ENCODE measurements around the gene CDC42EP3.
A peak's percentile ranks its signal among the peaks of the same experiment; 100 is the strongest.

Gene CDC42EP3

GRCh38 chr2:37683921-37684780 lies 12.7 kb upstream of the CDC42EP3 start:
- peak; percentile 67 for DNase-seq (ENCODE audit: low spot score)

GRCh38 chr2:37683241-37683640 lies 11.8 kb upstream of the CDC42EP3 start:
- DNase-seq (ENCODE audit: low spot score): no peak

GRCh38 chr2:37682473-37682872 lies 11.0 kb upstream of the CDC42EP3 start:
- no peak for DNase-seq (ENCODE audit: low spot score)

- no peak for DNase-seq (ENCODE audit: low spot score)
These were observed 10.1 kb upstream of the CDC42EP3 start for GRCh38 chr2:37681587-37681986.

DNA sequence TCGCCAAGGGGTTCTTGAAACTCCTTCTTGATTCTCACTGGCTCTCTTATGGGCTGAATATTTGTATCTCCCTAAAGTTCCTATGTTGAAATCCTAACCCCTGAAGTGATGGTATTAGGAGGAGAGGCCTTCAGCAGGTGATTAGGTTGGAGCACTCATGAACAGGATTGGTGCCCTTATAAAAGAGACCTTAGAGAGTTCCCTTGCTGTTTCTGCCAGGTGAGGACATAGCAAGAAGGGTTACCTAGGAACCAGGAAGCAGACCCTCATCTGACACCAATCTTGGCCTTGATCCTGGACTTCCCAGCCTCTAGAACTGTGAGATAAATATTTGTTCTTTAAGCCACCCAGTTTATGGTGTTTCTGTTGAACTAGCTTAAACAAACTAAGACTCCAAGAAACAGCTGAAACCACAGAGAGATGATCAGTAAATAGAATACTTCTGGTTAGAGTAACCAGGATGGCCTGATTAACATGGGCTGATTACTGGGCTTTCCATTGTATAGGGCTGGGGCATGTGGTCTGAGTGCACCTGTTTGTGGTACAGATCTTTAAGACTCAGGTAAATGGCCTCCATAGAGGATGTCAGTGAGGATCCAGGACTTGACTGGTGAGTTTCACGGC lies 7.7 kb upstream of the CDC42EP3 start:
- DNase-seq (ENCODE audit: low spot score): no peak

DNA sequence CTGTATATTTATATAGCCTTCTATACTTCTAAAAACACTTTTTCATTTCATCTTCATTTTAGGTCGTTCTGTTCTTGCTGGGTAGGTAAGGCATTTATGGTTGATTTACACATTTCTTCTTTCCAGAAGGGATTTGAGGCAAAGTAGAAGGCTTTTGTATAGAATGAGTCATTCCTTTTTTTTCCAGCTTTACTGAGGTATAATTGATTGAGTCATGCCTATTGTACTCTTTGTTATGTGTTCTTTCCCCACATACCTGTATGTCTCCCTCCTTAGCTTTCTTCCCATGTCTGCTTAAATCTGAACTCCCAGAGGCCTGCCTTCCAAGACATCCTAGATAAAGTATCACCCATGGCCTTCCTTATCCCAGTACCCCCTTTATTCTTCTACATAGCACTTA lies 4.8 kb upstream of the CDC42EP3 start:
- DNase-seq (ENCODE audit: low spot score): no peak

GRCh38 chr2:37674946-37675345 lies 3.5 kb upstream of the CDC42EP3 start:
- no peak for DNase-seq (ENCODE audit: low spot score)

- DNase-seq (ENCODE audit: low spot score): no peak
These were observed 1.4 kb upstream of the CDC42EP3 start for GRCh38 chr2:37672870-37673184.

GRCh38 chr2:37672104-37672869 lies 845 bp upstream of the CDC42EP3 start:
- DNase-seq (ENCODE audit: low spot score): peak; percentile 72

GRCh38 chr2:37671816-37672103 lies 318 bp upstream of the CDC42EP3 start:
- DNase-seq (ENCODE audit: low spot score): no peak

GRCh38 chr2:37670378-37671008 lies 949 bp downstream of the CDC42EP3 start:
- DNase-seq (ENCODE audit: low spot score): no peak

DNA sequence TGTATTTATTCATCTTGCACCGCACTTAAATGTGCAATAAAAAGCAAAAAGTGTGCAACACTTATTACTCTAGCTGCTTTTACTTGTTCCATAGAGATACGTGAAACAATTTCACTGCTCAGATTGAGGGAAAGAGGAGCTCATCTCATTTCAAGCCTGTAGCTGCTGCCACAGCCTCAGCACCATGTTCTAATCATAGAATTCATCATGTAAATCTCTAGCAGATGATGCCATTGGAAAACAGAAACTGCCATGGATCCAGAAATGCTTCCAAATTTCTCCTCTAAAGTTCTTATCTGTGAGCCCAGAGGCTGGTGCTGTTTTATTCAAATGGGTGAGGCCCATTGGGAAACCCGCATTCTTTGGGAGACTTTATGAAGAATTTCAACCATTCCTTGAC lies 2.0 kb downstream of the CDC42EP3 start:
- no peak for DNase-seq (ENCODE audit: low spot score)

GRCh38 chr2:37667704-37668103 lies 3.7 kb downstream of the CDC42EP3 start:
- DNase-seq (ENCODE audit: low spot score): no peak

- no peak for DNase-seq (ENCODE audit: low spot score)
These were observed 4.7 kb downstream of the CDC42EP3 start for GRCh38 chr2:37666772-37667171.

- no peak for DNase-seq (ENCODE audit: low spot score)
These were observed 5.7 kb downstream of the CDC42EP3 start for GRCh38 chr2:37665604-37666362.

GRCh38 chr2:37665043-37665442 lies 6.4 kb downstream of the CDC42EP3 start:
- DNase-seq (ENCODE audit: low spot score): no peak

DNA sequence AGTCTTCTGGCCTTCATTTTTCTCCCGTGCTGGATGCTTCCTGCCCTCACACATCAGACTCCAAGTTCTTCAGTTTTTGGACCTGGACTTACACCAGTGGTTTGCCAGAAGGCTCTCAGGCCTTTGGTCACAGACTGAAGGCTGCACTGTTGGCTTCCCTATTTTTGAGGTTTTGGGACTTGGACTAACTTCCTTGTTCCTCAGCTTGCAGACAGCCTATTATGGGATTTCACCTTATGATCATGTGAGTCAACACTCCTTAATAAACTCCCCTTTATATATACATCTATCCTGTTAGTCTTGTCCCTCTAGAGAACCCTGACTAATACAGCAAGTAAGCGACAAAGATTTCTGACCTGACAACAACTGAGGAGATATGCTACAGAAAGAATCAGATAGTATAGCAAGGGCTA lies 7.2 kb downstream of the CDC42EP3 start:
- no peak for DNase-seq (ENCODE audit: low spot score)

- DNase-seq (ENCODE audit: low spot score): no peak
These were observed 8.1 kb downstream of the CDC42EP3 start for GRCh38 chr2:37663390-37663789.

GRCh38 chr2:37659723-37660122 lies 11.7 kb downstream of the CDC42EP3 start:
- no peak for DNase-seq (ENCODE audit: low spot score)

DNA sequence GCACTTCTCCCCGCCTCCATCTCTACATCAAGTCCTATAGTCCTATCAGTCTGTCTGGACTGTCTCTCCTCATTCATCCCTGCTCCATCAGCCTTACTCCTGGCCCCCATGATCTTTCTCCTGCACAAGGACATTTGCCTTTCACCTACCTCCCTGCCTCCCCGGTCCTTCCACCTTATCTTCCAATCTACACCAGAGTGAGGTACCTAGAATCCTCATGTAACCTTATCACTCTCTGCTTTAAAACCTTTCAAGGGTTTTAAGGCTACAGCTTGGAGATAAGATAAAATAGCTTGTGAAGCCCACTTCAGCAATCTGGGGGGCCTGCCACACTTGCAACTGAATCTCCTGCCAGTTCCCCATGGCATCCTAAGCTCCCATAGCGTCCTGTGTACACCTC lies 12.8 kb downstream of the CDC42EP3 start:
- DNase-seq (ENCODE audit: low spot score): no peak

GRCh38 chr2:37657471-37657870 lies 14.0 kb downstream of the CDC42EP3 start:
- DNase-seq (ENCODE audit: low spot score): no peak
